Activated T-helper 2 cell treated with anti-CD3 and anti-CD28 coated beads, Interferon-gamma antibody, Interleukin-2, Interleukin-4, amounts not matched to agents 10 μg/mL and 5 μg/mL and 100 μg/mL, durations not matched to agents 14 hours and 24 hours and 36 hours (primary cell): Measurements from ENCODE around the gene DSTYK. TPM values are rescaled to one million over a fixed set of nuclear protein-coding genes. Genes with fewer than 3 reads are reported as not detected.

ENCODE experiments used
- DNase-seq: peaks from one replicate; pipeline ENCODE4 v3.0.0; 2021; ENCODE audit warnings: low spot score
- H3K27ac Mint-ChIP-seq: one replicate; pipeline ENCODE4 v1.8.0; 2021; ENCODE audit warnings: mixed read lengths
- H3K27me3 Mint-ChIP-seq: one replicate; pipeline ENCODE4 v1.8.0; 2021; ENCODE audit warnings: low read depth, mixed read lengths
- H3K36me3 Mint-ChIP-seq: one replicate; pipeline ENCODE4 v1.8.0; 2021; ENCODE audit warnings: low read depth, mixed read lengths
- H3K4me1 Mint-ChIP-seq: one replicate; pipeline ENCODE4 v1.8.0; 2021; ENCODE audit warnings: low read depth, mixed read lengths
- H3K4me3 Mint-ChIP-seq: one replicate; pipeline ENCODE4 v1.8.0; 2021; ENCODE audit warnings: low read depth, mild to moderate bottlenecking, moderate library complexity, mixed read lengths
- H3K9me3 Mint-ChIP-seq: one replicate; pipeline ENCODE4 v1.8.0; 2021; ENCODE audit warnings: mixed read lengths
- intact Hi-C: fragments of 100-400 bp; cut with micrococcal nuclease; formaldehyde crosslinking; loops from one replicate; pipeline ENCODE4 v1.15.1; 2023
- total RNA-seq: library from RNA; stranded (reverse); gene quantifications from 2 replicates; pipeline ENCODE4 v1.2.3, GENCODE V29; 2022

DSTYK gene
- total RNA-seq, 1 donor from 2014 or later, result 27.3 TPM

- no peak overlapping the region for H3K4me3 Mint-ChIP-seq
- no peak for DNase-seq
- peaks cover 29% of the 10 kb centered on the region for H3K4me1 Mint-ChIP-seq
- H3K9me3 Mint-ChIP-seq, result no peaks in the 10 kb centered on the region
- peaks cover 37% of the 10 kb centered on the region for H3K27me3 Mint-ChIP-seq
- H3K36me3 Mint-ChIP-seq, result no peaks in the 10 kb centered on the region
- intact Hi-C loops, result no loop called here
- no peak overlapping the region for H3K27ac Mint-ChIP-seq
These were observed 14.6 kb upstream of the DSTYK start for GRCh38 chr1:205225901-205226765.

GRCh38 chr1:205224736-205225135 is 13.2 kb upstream of the DSTYK start:
- Mint-ChIP-seq H3K4me1 (peaks cover 19% of the 10 kb centered on the region), H3K4me3 (no peak overlapping the region), H3K9me3 (no peaks in the 10 kb centered on the region), H3K27me3 (peaks cover 37% of the 10 kb centered on the region), H3K36me3 (no peaks in the 10 kb centered on the region), H3K27ac (no peak overlapping the region)
- no peak for DNase-seq
- intact Hi-C loops, result no loop called here

GRCh38 chr1:205220421-205220820 is 8.9 kb upstream of the DSTYK start:
- peaks cover 2% of the 10 kb centered on the region for H3K4me1 Mint-ChIP-seq
- DNase-seq, result no peak

GRCh38 chr1:205217418-205217817 is 5.9 kb upstream of the DSTYK start:
- intact Hi-C loops, result no loop called here
- no peak for DNase-seq
- no peak overlapping the region for H3K27ac Mint-ChIP-seq
- H3K4me1 Mint-ChIP-seq, result peaks cover 12% of the 10 kb centered on the region
- no peaks in the 10 kb centered on the region for H3K36me3 Mint-ChIP-seq
- H3K27me3 Mint-ChIP-seq, result peaks cover 12% of the 10 kb centered on the region
- H3K4me3 Mint-ChIP-seq, result no peak overlapping the region
- H3K9me3 Mint-ChIP-seq, result no peaks in the 10 kb centered on the region

More at GRCh38 chr1:205220421-205220820, 8.9 kb upstream of the DSTYK start:
- peaks cover 23% of the 10 kb centered on the region for H3K27me3 Mint-ChIP-seq
- intact Hi-C loops, result no loop called here
- no peak overlapping the region for H3K27ac Mint-ChIP-seq
- H3K4me3 Mint-ChIP-seq, result no peak overlapping the region
- no peaks in the 10 kb centered on the region for H3K36me3 Mint-ChIP-seq
- no peaks in the 10 kb centered on the region for H3K9me3 Mint-ChIP-seq

GRCh38 chr1:205216588-205216987 is 5.1 kb upstream of the DSTYK start:
- intact Hi-C loops, result no loop called here
- H3K9me3 Mint-ChIP-seq, result no peaks in the 10 kb centered on the region
- no peak overlapping the region for H3K4me3 Mint-ChIP-seq
- H3K4me1 Mint-ChIP-seq, result peaks cover 20% of the 10 kb centered on the region
- H3K27ac Mint-ChIP-seq, result no peak overlapping the region
- peaks cover 1% of the 10 kb centered on the region for H3K36me3 Mint-ChIP-seq
- H3K27me3 Mint-ChIP-seq, result peaks cover 10% of the 10 kb centered on the region
- DNase-seq, result no peak

GRCh38 chr1:205214756-205215155 is 3.3 kb upstream of the DSTYK start:
- no peak overlapping the region for H3K27ac Mint-ChIP-seq
- no peak for DNase-seq
- H3K9me3 Mint-ChIP-seq, result no peaks in the 10 kb centered on the region
- H3K27me3 Mint-ChIP-seq, result peaks cover 5% of the 10 kb centered on the region
- H3K36me3 Mint-ChIP-seq, result peaks cover 12% of the 10 kb centered on the region
- H3K4me1 Mint-ChIP-seq, result peaks cover 27% of the 10 kb centered on the region
- intact Hi-C loops, result loop anchor here (5.0 kb wide), 1 partner anchor 43 kb away; no protein-coding TSS in a partner anchor
- no peak overlapping the region for H3K4me3 Mint-ChIP-seq

GRCh38 chr1:205211839-205212536 is 486 bp upstream of the DSTYK start:
- peak overlapping the region; percentile 95 for H3K27ac Mint-ChIP-seq
- H3K27me3 Mint-ChIP-seq, result no peaks in the 10 kb centered on the region
- peak overlapping the region; percentile 89 for H3K4me3 Mint-ChIP-seq
- intact Hi-C loops, result loop anchor here (1.0 to 5.0 kb wide), 4 partner anchors 13 to 90 kb away; partner anchors contain the start of gene TMCC2
- DNase-seq, result no peak
- peaks cover 34% of the 10 kb centered on the region for H3K4me1 Mint-ChIP-seq
- H3K9me3 Mint-ChIP-seq, result no peaks in the 10 kb centered on the region
- peaks cover 20% of the 10 kb centered on the region for H3K36me3 Mint-ChIP-seq

- Mint-ChIP-seq H3K27me3 (no peaks in the 10 kb centered on the region), H3K27ac (peak overlapping the region; percentile 78), H3K36me3 (peaks cover 23% of the 10 kb centered on the region), H3K9me3 (no peaks in the 10 kb centered on the region), H3K4me1 (peaks cover 36% of the 10 kb centered on the region), H3K4me3 (peak overlapping the region; percentile 89)
- intact Hi-C loops, result loop anchor here (1.0 to 5.0 kb wide), 4 partner anchors 11 to 88 kb away; partner anchors contain the start of gene TMCC2
- DNase-seq, result no peak
These were observed 740 bp downstream of the DSTYK start for GRCh38 chr1:205210756-205211168.

GRCh38 chr1:205208811-205209210 is 2.7 kb downstream of the DSTYK start:
- H3K27me3 Mint-ChIP-seq, result no peaks in the 10 kb centered on the region
- intact Hi-C loops, result loop anchor here (10.0 kb wide), 1 partner anchor 794 kb away; the partner anchor contains the start of gene PPP1R15B
- peaks cover 40% of the 10 kb centered on the region for H3K4me1 Mint-ChIP-seq
- no peaks in the 10 kb centered on the region for H3K9me3 Mint-ChIP-seq
- peaks cover 23% of the 10 kb centered on the region for H3K36me3 Mint-ChIP-seq
- H3K27ac Mint-ChIP-seq, result peak overlapping the region; percentile 15
- peak overlapping the region; percentile 56 for H3K4me3 Mint-ChIP-seq
- DNase-seq, result no peak

- H3K36me3 Mint-ChIP-seq, result peaks cover 21% of the 10 kb centered on the region
- H3K4me1 Mint-ChIP-seq, result peaks cover 45% of the 10 kb centered on the region
- H3K9me3 Mint-ChIP-seq, result no peaks in the 10 kb centered on the region
- DNase-seq, result no peak
- H3K27ac Mint-ChIP-seq, result peak overlapping the region; percentile 26
- H3K4me3 Mint-ChIP-seq, result no peak overlapping the region
- H3K27me3 Mint-ChIP-seq, result no peaks in the 10 kb centered on the region
- intact Hi-C loops, result loop anchor here (2.0 to 10.0 kb wide), 2 partner anchors 18 to 790 kb away; partner anchors contain the start of gene PPP1R15B
These were observed 6.4 kb downstream of the DSTYK start for GRCh38 chr1:205205055-205205454.

GRCh38 chr1:205204552-205204951 is 7.0 kb downstream of the DSTYK start:
- peak overlapping the region; percentile 23 for H3K4me3 Mint-ChIP-seq
- DNase-seq, result no peak
- H3K4me1 Mint-ChIP-seq, result peaks cover 49% of the 10 kb centered on the region
- H3K27ac Mint-ChIP-seq, result peak overlapping the region; percentile 74
- intact Hi-C loops, result loop anchor here (2.0 to 10.0 kb wide), 3 partner anchors 18 to 790 kb away; partner anchors contain the start of gene PPP1R15B
- peaks cover 25% of the 10 kb centered on the region for H3K36me3 Mint-ChIP-seq
- no peaks in the 10 kb centered on the region for H3K27me3 Mint-ChIP-seq
- no peaks in the 10 kb centered on the region for H3K9me3 Mint-ChIP-seq

GRCh38 chr1:205199931-205200299 is 11.6 kb downstream of the DSTYK start:
- Mint-ChIP-seq H3K4me1 (peaks cover 62% of the 10 kb centered on the region), H3K9me3 (no peaks in the 10 kb centered on the region)
- no peak for DNase-seq

More at GRCh38 chr1:205199931-205200299, 11.6 kb downstream of the DSTYK start:
- Mint-ChIP-seq H3K27ac (peak overlapping the region; percentile 94), H3K27me3 (no peaks in the 10 kb centered on the region), H3K36me3 (peaks cover 47% of the 10 kb centered on the region), H3K4me3 (peak overlapping the region; percentile 67)
- intact Hi-C loops, result loop anchor here (1.0 to 10.0 kb wide), 8 partner anchors 11 to 785 kb away; partner anchors contain the start of genes DSTYK and PPP1R15B
